T-helper 2 cell treated with Interferon-gamma antibody and Interleukin-4, amounts not matched to agents 5 μg/mL and 100 μg/mL, for 36 hours (primary cell): ENCODE measurements around the gene SLC1A7.

ENCODE experiments used
- DNase-seq: peaks from one replicate; pipeline ENCODE4 v3.0.0; 2021; ENCODE audit warnings: low spot score
- H3K27ac Mint-ChIP-seq: one replicate; pipeline ENCODE4 v1.8.0; 2021; ENCODE audit warnings: mild to moderate bottlenecking, mixed read lengths
- H3K27me3 Mint-ChIP-seq: one replicate; pipeline ENCODE4 v1.8.0; 2021; ENCODE audit warnings: low read depth, mixed read lengths
- H3K36me3 Mint-ChIP-seq: one replicate; pipeline ENCODE4 v1.8.0; 2021; ENCODE audit warnings: low read depth, mixed read lengths
- H3K4me1 Mint-ChIP-seq: one replicate; pipeline ENCODE4 v1.8.0; 2021; ENCODE audit warnings: low read depth, mixed read lengths
- H3K4me3 Mint-ChIP-seq: one replicate; pipeline ENCODE4 v1.8.0; 2022; ENCODE audit warnings: mild to moderate bottlenecking, moderate library complexity, mixed read lengths
- H3K9me3 Mint-ChIP-seq: one replicate; pipeline ENCODE4 v1.8.0; 2021; ENCODE audit warnings: mixed read lengths

The SLC1A7 gene

GRCh38 chr1:53174971-53175913 lies 32.8 kb upstream of the SLC1A7 start:
- H3K36me3 Mint-ChIP-seq = no peaks in the 10 kb centered on the region
- H3K4me1 Mint-ChIP-seq = peaks cover 6% of the 10 kb centered on the region
- H3K27ac Mint-ChIP-seq = no peak overlapping the region
- no peak overlapping the region for H3K4me3 Mint-ChIP-seq
- H3K27me3 Mint-ChIP-seq = peaks cover 28% of the 10 kb centered on the region
- H3K9me3 Mint-ChIP-seq = no peaks in the 10 kb centered on the region
- DNase-seq = no peak

- Mint-ChIP-seq H3K9me3 (no peaks in the 10 kb centered on the region), H3K4me1 (peaks cover 6% of the 10 kb centered on the region), H3K36me3 (no peaks in the 10 kb centered on the region), H3K27ac (no peak overlapping the region), H3K27me3 (peaks cover 22% of the 10 kb centered on the region), H3K4me3 (no peak overlapping the region)
- DNase-seq = no peak
These were observed 30.1 kb upstream of the SLC1A7 start for GRCh38 chr1:53172426-53173128.

- no peak overlapping the region for H3K4me3 Mint-ChIP-seq
- H3K36me3 Mint-ChIP-seq = no peaks in the 10 kb centered on the region
- H3K27ac Mint-ChIP-seq = no peak overlapping the region
- no peaks in the 10 kb centered on the region for H3K9me3 Mint-ChIP-seq
- H3K4me1 Mint-ChIP-seq = no peaks in the 10 kb centered on the region
- H3K27me3 Mint-ChIP-seq = peaks cover 21% of the 10 kb centered on the region
- DNase-seq = no peak
These were observed 24.5 kb upstream of the SLC1A7 start for GRCh38 chr1:53166912-53167311.

- H3K27ac Mint-ChIP-seq = no peak overlapping the region
- H3K9me3 Mint-ChIP-seq = no peaks in the 10 kb centered on the region
- no peaks in the 10 kb centered on the region for H3K36me3 Mint-ChIP-seq
- H3K4me1 Mint-ChIP-seq = no peaks in the 10 kb centered on the region
- peaks cover 23% of the 10 kb centered on the region for H3K27me3 Mint-ChIP-seq
- H3K4me3 Mint-ChIP-seq = no peak overlapping the region
- no peak for DNase-seq
These were observed 23.9 kb upstream of the SLC1A7 start for GRCh38 chr1:53166366-53166765.

- DNase-seq = no peak
- Mint-ChIP-seq H3K9me3 (no peaks in the 10 kb centered on the region), H3K4me1 (no peaks in the 10 kb centered on the region), H3K27me3 (peaks cover 20% of the 10 kb centered on the region), H3K36me3 (no peaks in the 10 kb centered on the region), H3K4me3 (no peak overlapping the region), H3K27ac (no peak overlapping the region)
These were observed 23.0 kb upstream of the SLC1A7 start for GRCh38 chr1:53165408-53165961.

- Mint-ChIP-seq H3K4me3 (no peak overlapping the region), H3K27ac (no peak overlapping the region), H3K36me3 (no peaks in the 10 kb centered on the region), H3K9me3 (no peaks in the 10 kb centered on the region), H3K27me3 (peaks cover 20% of the 10 kb centered on the region), H3K4me1 (no peaks in the 10 kb centered on the region)
- no peak for DNase-seq
These were observed 20.9 kb upstream of the SLC1A7 start for GRCh38 chr1:53163291-53163768.

- Mint-ChIP-seq H3K27me3 (peaks cover 20% of the 10 kb centered on the region), H3K27ac (no peak overlapping the region), H3K4me3 (no peak overlapping the region), H3K4me1 (no peaks in the 10 kb centered on the region), H3K9me3 (no peaks in the 10 kb centered on the region), H3K36me3 (no peaks in the 10 kb centered on the region)
- no peak for DNase-seq
These were observed 20.2 kb upstream of the SLC1A7 start for GRCh38 chr1:53162621-53163020.

GRCh38 chr1:53160924-53161378 lies 18.5 kb upstream of the SLC1A7 start:
- Mint-ChIP-seq H3K36me3 (no peaks in the 10 kb centered on the region), H3K27ac (no peak overlapping the region), H3K4me1 (no peaks in the 10 kb centered on the region), H3K27me3 (peaks cover 16% of the 10 kb centered on the region), H3K4me3 (no peak overlapping the region), H3K9me3 (no peaks in the 10 kb centered on the region)
- DNase-seq = no peak

GRCh38 chr1:53158900-53159299 lies 16.5 kb upstream of the SLC1A7 start:
- no peak overlapping the region for H3K27ac Mint-ChIP-seq
- no peak overlapping the region for H3K4me3 Mint-ChIP-seq

GRCh38 chr1:53156783-53157182 lies 14.3 kb upstream of the SLC1A7 start:
- Mint-ChIP-seq H3K9me3 (no peaks in the 10 kb centered on the region), H3K27me3 (peaks cover 3% of the 10 kb centered on the region), H3K4me3 (no peak overlapping the region), H3K27ac (no peak overlapping the region), H3K4me1 (no peaks in the 10 kb centered on the region), H3K36me3 (no peaks in the 10 kb centered on the region)
- no peak for DNase-seq

More at GRCh38 chr1:53158900-53159299, 16.5 kb upstream of the SLC1A7 start:
- no peak for DNase-seq
- H3K36me3 Mint-ChIP-seq = no peaks in the 10 kb centered on the region
- peaks cover 8% of the 10 kb centered on the region for H3K27me3 Mint-ChIP-seq
- no peaks in the 10 kb centered on the region for H3K9me3 Mint-ChIP-seq
- no peaks in the 10 kb centered on the region for H3K4me1 Mint-ChIP-seq

GRCh38 chr1:53155945-53156344 lies 13.5 kb upstream of the SLC1A7 start:
- no peak for DNase-seq
- H3K9me3 Mint-ChIP-seq = no peaks in the 10 kb centered on the region
- peaks cover 2% of the 10 kb centered on the region for H3K27me3 Mint-ChIP-seq
- H3K27ac Mint-ChIP-seq = no peak overlapping the region
- no peaks in the 10 kb centered on the region for H3K4me1 Mint-ChIP-seq
- no peak overlapping the region for H3K4me3 Mint-ChIP-seq
- H3K36me3 Mint-ChIP-seq = no peaks in the 10 kb centered on the region

GRCh38 chr1:53155534-53155933 lies 13.1 kb upstream of the SLC1A7 start:
- no peak overlapping the region for H3K4me3 Mint-ChIP-seq

GRCh38 chr1:53154859-53155438 lies 12.5 kb upstream of the SLC1A7 start:
- DNase-seq = no peak
- Mint-ChIP-seq H3K27me3 (peaks cover 5% of the 10 kb centered on the region), H3K4me3 (no peak overlapping the region), H3K27ac (no peak overlapping the region), H3K36me3 (no peaks in the 10 kb centered on the region), H3K4me1 (no peaks in the 10 kb centered on the region), H3K9me3 (no peaks in the 10 kb centered on the region)

More at GRCh38 chr1:53155534-53155933, 13.1 kb upstream of the SLC1A7 start:
- H3K36me3 Mint-ChIP-seq = no peaks in the 10 kb centered on the region
- DNase-seq = no peak
- peaks cover 5% of the 10 kb centered on the region for H3K27me3 Mint-ChIP-seq
- no peaks in the 10 kb centered on the region for H3K9me3 Mint-ChIP-seq
- H3K4me1 Mint-ChIP-seq = no peaks in the 10 kb centered on the region
- H3K27ac Mint-ChIP-seq = no peak overlapping the region
